Activated naive CD4-positive, alpha-beta T cell treated with anti-CD3 and anti-CD28 coated beads, Interleukin-2, amount 50 U/mL, for 16 hours (primary cell): ENCODE measurements around the gene TPSAB1.

Experiments
- DNase-seq: peaks from one replicate; pipeline ENCODE4 v3.0.0-alpha.2; 2020

TPSAB1 gene

GRCh38 chr16:1288813-1289476 is 48.4 kb downstream of the TPSAB1 start:
- peak; percentile 41 for DNase-seq

- DNase-seq, result no peak
Observed at GRCh38 chr16:1289477-1289866, 49.0 kb downstream of the TPSAB1 start.

DNA sequence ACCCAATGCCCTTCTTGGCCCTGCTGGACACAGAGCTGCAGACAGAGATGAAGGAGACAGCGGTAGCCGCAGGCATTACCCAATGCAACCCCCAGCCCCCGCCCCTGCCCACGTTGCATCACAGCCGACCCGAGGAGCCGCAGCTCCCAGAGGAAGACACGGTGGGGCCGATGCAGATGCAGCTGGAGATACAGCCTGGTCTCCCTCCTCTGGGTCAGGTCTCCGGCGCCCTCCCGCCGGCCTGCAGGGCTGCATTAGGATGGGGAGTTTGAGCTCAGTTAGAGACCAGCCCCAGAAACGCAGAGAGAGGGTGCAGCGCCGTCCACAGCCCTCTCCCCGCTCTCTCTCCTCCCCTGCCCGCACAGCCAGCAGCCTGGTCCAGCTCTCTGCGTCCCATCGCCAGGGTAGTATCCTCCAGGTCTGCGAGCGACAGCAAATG is 49.6 kb downstream of the TPSAB1 start:
- DNase-seq, result no peak

DNA sequence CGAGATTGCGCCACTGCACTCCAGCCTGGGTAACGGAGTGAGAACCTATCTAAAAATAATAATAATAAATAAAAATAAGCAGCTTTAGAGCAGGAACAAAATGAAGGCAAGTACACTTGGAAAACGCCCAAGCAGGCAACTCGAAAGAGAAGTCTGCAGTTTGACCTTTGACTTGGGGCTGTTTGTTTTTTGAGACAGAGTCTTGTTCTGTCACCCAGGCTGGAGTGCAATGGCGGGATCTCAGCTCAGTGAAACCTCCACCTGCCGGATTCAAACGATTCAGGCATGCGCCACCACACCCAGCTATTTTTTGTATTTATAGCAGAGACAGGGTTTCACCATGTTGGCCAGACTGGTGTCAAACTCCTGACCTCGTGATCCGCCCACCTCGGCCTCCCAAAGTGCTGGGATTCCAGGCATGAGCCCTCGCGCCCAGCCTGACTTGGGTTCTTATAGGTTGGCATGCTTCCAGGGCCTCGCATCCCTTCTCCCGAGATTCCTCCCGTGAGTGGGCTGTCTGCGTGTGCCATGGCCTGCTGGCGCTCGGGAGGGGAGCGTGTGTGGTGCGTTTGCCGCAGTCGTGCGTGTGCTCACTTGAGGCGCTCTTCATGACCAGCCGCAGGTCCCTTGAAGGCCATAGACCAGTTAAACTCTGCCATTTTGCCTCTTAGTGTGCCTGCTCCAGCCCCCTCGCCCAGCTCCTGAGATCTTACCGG is 50.5 kb downstream of the TPSAB1 start:
- DNase-seq, result no peak

- DNase-seq, result no peak
Observed at GRCh38 chr16:1291576-1291974, 51.1 kb downstream of the TPSAB1 start.
